Measurements from ENCODE around the gene HS6ST3.

HS6ST3 gene

DNA sequence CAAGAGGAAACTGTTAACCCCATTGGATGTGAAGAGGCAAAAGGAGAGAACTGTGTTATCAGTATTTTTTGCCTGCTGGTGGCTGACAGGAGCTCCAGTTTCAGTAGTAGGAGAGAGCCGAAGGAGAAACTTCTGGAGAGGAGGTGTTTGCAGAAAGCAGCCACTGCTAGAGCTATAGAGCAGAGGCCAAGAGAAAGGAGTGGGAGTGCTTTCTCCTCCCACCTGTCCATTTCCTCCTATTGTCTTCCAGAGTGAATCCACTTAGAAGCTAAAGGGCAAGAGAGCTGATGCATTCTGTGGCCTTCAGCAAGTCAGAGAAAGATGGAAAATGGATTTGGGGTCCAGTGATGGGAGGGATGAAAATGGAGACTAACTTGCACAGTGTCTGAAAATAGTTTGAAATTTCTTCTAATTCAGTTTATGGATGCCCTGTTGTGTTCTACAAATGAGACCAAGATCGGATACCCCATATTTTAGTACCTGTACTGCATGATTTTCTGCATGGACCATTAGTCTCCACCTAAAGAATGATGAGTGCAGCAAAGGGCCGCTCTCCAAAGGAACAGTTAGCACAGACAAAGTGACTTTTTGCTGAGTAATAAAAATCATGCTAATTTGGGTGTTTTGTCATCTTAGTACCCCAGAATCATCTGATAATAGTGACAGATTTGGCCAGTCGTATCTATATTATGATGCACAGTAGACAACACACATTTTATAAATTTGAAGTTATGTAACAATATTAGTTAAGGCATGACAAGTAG lies 10.7 kb downstream of the HS6ST3 start:
- TF ChIP-seq RAD21 (IDR thresholded peaks at IDR 0.05; ENCODE audit: low read depth) (no peak), FOXM1 (IDR thresholded peaks at IDR 0.05; ENCODE audit: borderline replicate concordance, low read depth) (no peak), TAF1 (IDR thresholded peaks at IDR 0.05; ENCODE audit: low read depth) (no peak), TEAD4 (IDR thresholded peaks at IDR 0.05) (no peak), TCF12 (IDR thresholded peaks at IDR 0.05; ENCODE audit: low read depth) (no peak), EP300 (IDR thresholded peaks at IDR 0.05; ENCODE audit: borderline replicate concordance) (no peak), CREB1 (IDR thresholded peaks at IDR 0.05; ENCODE audit: low read depth) (no peak)

DNA sequence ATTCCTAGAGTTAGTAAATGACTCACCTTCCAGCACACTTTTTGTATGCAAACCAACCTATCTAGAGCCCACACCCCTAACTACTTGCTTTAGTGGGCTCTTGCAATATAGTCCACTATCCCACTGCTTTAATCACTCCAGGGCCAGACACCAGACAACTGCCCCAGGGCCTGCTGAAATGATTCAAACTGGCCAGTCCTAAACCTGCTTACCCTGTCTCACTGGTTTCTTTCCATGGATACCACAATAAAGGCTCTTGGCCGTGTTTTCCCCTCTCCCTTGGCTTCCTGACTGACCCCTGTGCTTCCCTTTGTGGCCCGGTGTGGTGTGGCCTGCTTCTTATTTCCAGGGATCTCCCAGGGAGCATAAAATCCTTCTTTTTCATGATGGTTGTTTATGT lies 14.6 kb downstream of the HS6ST3 start:
- TF ChIP-seq TCF12 (IDR thresholded peaks at IDR 0.05; ENCODE audit: low read depth) (no peak), ZBTB7A (IDR thresholded peaks at IDR 0.05; ENCODE audit: low read depth) (no peak)

DNA sequence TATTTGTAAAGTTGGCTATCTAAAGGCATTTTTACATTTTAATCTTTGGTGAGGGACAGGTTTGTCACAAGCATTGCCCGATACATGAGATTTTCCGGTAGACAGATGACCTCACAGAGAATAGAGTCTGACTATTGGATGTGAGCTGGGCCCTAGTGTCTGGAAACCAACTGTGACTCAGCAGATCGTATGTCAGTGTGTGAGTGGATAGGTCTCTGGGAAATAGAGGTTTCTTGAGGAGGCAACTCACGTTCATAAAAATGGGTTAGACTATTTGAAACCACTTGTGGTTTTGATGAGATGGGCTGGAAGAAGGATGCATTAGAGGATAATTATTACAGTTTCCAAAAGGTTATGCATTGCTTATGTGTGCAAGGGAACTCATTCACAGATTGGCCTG lies 19.2 kb downstream of the HS6ST3 start:
- TF ChIP-seq, protein P1, sequence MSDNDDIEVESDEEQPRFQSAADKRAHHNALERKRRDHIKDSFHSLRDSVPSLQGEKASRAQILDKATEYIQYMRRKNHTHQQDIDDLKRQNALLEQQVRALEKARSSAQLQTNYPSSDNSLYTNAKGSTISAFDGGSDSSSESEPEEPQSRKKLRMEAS (IDR thresholded peaks at IDR 0.05) = no peak
- TF ChIP-seq ZBTB7A (IDR thresholded peaks at IDR 0.05; ENCODE audit: low read depth) (no peak), NFIC (IDR thresholded peaks at IDR 0.05) (no peak), FOXM1 (IDR thresholded peaks at IDR 0.05; ENCODE audit: borderline replicate concordance, low read depth) (no peak), EGR1 (IDR thresholded peaks at IDR 0.05) (no peak)

DNA sequence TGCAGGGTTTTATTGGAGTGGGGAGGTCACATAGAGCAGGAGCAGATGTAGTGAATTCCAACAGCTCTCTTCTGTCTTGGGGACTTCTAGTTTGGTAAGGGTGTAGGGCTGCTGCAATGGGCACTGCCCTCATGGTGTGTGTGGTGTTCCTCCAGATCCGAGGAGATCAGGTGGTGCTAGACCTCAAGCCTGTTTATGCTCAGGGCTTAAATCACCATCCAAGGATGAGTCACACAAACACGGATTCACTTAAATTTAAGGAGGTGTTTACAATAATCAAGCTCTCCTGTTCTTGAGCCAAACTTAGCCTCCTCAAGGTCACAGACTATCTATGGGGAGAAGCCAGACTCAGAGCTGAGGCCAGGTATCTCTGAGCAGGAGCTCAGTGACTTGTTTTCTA lies 23.0 kb downstream of the HS6ST3 start:
- no peak for TF ChIP-seq NFIC (IDR thresholded peaks at IDR 0.05)
- TF ChIP-seq, protein P1 (IDR thresholded peaks at IDR 0.05) = no peak
- no peak for TF ChIP-seq FOXM1 (IDR thresholded peaks at IDR 0.05; ENCODE audit: borderline replicate concordance, low read depth)
- TF ChIP-seq, protein P2, sequence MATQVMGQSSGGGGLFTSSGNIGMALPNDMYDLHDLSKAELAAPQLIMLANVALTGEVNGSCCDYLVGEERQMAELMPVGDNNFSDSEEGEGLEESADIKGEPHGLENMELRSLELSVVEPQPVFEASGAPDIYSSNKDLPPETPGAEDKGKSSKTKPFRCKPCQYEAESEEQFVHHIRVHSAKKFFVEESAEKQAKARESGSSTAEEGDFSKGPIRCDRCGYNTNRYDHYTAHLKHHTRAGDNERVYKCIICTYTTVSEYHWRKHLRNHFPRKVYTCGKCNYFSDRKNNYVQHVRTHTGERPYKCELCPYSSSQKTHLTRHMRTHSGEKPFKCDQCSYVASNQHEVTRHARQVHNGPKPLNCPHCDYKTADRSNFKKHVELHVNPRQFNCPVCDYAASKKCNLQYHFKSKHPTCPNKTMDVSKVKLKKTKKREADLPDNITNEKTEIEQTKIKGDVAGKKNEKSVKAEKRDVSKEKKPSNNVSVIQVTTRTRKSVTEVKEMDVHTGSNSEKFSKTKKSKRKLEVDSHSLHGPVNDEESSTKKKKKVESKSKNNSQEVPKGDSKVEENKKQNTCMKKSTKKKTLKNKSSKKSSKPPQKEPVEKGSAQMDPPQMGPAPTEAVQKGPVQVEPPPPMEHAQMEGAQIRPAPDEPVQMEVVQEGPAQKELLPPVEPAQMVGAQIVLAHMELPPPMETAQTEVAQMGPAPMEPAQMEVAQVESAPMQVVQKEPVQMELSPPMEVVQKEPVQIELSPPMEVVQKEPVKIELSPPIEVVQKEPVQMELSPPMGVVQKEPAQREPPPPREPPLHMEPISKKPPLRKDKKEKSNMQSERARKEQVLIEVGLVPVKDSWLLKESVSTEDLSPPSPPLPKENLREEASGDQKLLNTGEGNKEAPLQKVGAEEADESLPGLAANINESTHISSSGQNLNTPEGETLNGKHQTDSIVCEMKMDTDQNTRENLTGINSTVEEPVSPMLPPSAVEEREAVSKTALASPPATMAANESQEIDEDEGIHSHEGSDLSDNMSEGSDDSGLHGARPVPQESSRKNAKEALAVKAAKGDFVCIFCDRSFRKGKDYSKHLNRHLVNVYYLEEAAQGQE (IDR thresholded peaks at IDR 0.05; ENCODE audit: low read depth) = no peak
- no peak for TF ChIP-seq TCF12 (IDR thresholded peaks at IDR 0.05; ENCODE audit: low read depth)

DNA sequence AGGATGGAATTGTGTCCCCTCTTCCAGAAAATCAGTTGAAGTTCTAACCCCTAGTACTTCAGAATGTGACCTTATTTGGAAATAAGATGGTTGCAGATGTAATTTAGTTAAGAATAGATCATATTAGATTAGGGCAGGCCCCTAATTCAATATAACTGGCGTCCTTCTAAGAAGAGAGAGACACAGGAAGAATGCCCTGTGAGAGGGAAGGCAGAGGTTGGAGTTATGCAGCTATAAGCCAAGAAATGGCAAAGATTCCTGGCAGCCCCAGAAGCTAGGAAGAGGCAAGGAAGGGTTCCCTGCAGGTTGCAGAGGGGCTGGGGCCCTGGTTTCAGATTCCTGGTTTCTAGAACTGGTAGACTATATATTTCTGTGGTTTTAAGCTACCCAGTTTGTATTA lies 30.0 kb downstream of the HS6ST3 start:
- TF ChIP-seq, protein P1 (IDR thresholded peaks at IDR 0.05) = no peak
- TF ChIP-seq NFIC (IDR thresholded peaks at IDR 0.05) (no peak), EP300 (IDR thresholded peaks at IDR 0.05; ENCODE audit: borderline replicate concordance) (no peak), TAF1 (IDR thresholded peaks at IDR 0.05; ENCODE audit: low read depth) (no peak), TCF12 (IDR thresholded peaks at IDR 0.05; ENCODE audit: low read depth) (no peak), RAD21 (IDR thresholded peaks at IDR 0.05; ENCODE audit: low read depth) (no peak), FOXM1 (IDR thresholded peaks at IDR 0.05; ENCODE audit: borderline replicate concordance, low read depth) (no peak), EGR1 (IDR thresholded peaks at IDR 0.05) (no peak), TEAD4 (IDR thresholded peaks at IDR 0.05) (no peak), CREB1 (IDR thresholded peaks at IDR 0.05; ENCODE audit: low read depth) (no peak), CEBPB (IDR thresholded peaks at IDR 0.05) (no peak), ZBTB7A (IDR thresholded peaks at IDR 0.05; ENCODE audit: low read depth) (no peak), YY1 (IDR thresholded peaks at IDR 0.05; ENCODE audit: low read depth) (no peak)
- TF ChIP-seq, protein P3, sequence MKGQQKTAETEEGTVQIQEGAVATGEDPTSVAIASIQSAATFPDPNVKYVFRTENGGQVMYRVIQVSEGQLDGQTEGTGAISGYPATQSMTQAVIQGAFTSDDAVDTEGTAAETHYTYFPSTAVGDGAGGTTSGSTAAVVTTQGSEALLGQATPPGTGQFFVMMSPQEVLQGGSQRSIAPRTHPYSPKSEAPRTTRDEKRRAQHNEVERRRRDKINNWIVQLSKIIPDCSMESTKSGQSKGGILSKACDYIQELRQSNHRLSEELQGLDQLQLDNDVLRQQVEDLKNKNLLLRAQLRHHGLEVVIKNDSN (IDR thresholded peaks at IDR 0.05) = no peak
- TF ChIP-seq, protein P2 (IDR thresholded peaks at IDR 0.05; ENCODE audit: low read depth) = no peak

DNA sequence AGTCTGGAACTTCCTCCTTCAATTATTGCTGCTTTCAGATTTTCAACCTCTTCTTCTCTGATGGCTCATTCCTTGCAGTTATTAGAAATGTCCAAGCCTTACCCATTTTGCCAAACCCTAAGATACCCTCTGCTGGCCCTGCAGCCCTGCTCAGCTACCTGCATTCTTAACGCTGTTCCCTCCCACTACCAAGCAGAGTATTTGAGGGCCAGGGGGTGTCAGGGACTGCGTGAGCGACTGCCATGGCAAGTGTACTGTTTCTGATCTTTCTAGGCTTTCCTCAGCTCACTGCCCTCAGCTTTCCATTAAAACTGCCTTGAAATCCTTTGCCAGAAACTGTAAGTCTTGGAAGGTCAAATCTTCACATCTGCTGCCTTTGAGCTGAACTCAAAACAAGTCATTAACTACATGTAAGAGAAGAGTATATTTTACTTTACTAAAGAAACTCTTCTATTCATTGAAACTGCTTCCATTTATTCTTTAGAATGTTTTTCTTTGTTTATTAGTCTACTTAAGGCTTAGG lies 41.0 kb downstream of the HS6ST3 start:
- TF ChIP-seq TCF12 (IDR thresholded peaks at IDR 0.05; ENCODE audit: low read depth) (no peak), NFIC (IDR thresholded peaks at IDR 0.05) (no peak), RAD21 (IDR thresholded peaks at IDR 0.05; ENCODE audit: low read depth) (no peak), FOXM1 (IDR thresholded peaks at IDR 0.05; ENCODE audit: borderline replicate concordance, low read depth) (no peak), CREB1 (IDR thresholded peaks at IDR 0.05; ENCODE audit: low read depth) (no peak)

DNA sequence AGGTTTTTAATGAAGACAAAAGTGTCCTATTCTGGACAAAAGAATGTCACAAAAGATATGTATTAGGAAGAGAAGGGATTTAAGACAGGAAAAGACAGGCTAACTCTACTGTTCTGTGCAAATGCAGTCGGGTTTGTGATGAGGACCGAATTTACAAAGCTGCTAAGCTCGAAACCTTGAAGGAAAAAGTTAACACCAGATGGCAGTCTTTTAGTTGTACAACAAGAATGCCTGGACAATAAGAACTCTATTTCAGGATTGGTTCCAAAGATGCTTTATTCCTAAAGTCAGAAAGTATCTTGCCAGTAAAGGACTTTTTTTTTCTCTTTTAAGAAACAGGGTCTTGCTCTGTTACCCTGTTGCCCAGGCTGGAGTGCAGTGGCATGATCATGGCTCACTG lies 51.1 kb downstream of the HS6ST3 start:
- TF ChIP-seq TAF1 (IDR thresholded peaks at IDR 0.05; ENCODE audit: low read depth) (no peak), ZBTB7A (IDR thresholded peaks at IDR 0.05; ENCODE audit: low read depth) (no peak), RAD21 (IDR thresholded peaks at IDR 0.05; ENCODE audit: low read depth) (peak; percentile 21; the same call in 1 of the 2 replicates), TCF12 (IDR thresholded peaks at IDR 0.05; ENCODE audit: low read depth) (no peak), CEBPB (IDR thresholded peaks at IDR 0.05) (no peak), YY1 (IDR thresholded peaks at IDR 0.05; ENCODE audit: low read depth) (no peak)
